K562 (cell line): ENCODE results near the gene IGIP. TPM values are rescaled to one million over a fixed set of nuclear protein-coding genes. Genes with fewer than 3 reads are reported as not detected.

ENCODE experiments used
- ATAC-seq: fragments of 200-7000 bp; cut with Tn5 transposase; 3 replicates; pipeline ENCODE4 v1.9.1; 2020; ENCODE audit warnings: moderate library complexity
- BruUV-seq: library from RNA; stranded (reverse); fragments of 400-500 nt; replicated peaks from 2 replicates; lab custom pipeline; 2021; lab: Mats Ljungman, UMichigan
- CTCF ChIA-PET: fragments of 300-600 bp; formaldehyde crosslinking; extraction: SDS; loops from one replicate; lab custom pipeline; 2021; ENCODE audit warnings: low intra/inter-chr PET ratio; lab: Yijun Ruan, JAX
- POLR2A ChIA-PET: fragments of 300-600, 350-650 bp; sonication (Branson Sonifier 250); formaldehyde crosslinking; extraction: SDS; loops from one replicate; lab custom pipeline; 2021; ENCODE audit warnings: antibody characterized with exemption, inconsistent platforms; lab: Yijun Ruan, JAX
- DNase-seq, 4 experiments: peaks; one replicate each; pipeline versions ENCODE4 v3.0.0 to v3.0.0-alpha.2; 2011 to 2018; ENCODE audit warnings: low spot score in 3 of 4, mixed read lengths in 3 of 4; ENCODE audit errors: extremely low read depth in 1 of 4
- FAIRE-seq: peaks from 2 replicates; lab custom pipeline; 2011; peaks lifted over from hg19 to GRCh38; lab: Jason Lieb, UNC
- H2AFZ ChIP-seq: 2 replicates; pipeline ENCODE4 v1.6.0; 2011; ENCODE audit warnings: low read depth, low read length, control low read depth, inconsistent platforms
- H3K27ac ChIP-seq: fragments of 200-600 bp; 3 replicates; pipeline ENCODE4 v1.8.0; 2011; ENCODE audit warnings: low read depth, mild to moderate bottlenecking, control low read depth, inconsistent platforms, low read length, moderate library complexity, mixed read lengths; ENCODE audit errors: extremely low read depth
- H3K27me3 ChIP-seq, 2 experiments: fragments of 300-600 bp in 1 of 2; 2 replicates in 1 of 2; 3 replicates in 1 of 2; pipeline versions ENCODE4 v1.6.0 to v1.8.0; 2011; ENCODE audit warnings: inconsistent platforms in 2 of 2, low read length in 2 of 2, mild to moderate bottlenecking in 1 of 2, mixed read lengths in 1 of 2, moderate library complexity in 1 of 2; ENCODE audit not compliant: control insufficient read depth in 2 of 2, insufficient read depth in 2 of 2
- H3K36me3 ChIP-seq: fragments of 300-600 bp; 3 replicates; pipeline ENCODE4 v1.8.0; 2011; ENCODE audit warnings: mild to moderate bottlenecking, low read length, inconsistent platforms; ENCODE audit not compliant: control insufficient read depth, insufficient read depth
- H3K4me1 ChIP-seq, 2 experiments: fragments of 200-600 bp in 1 of 2; replicated peaks in 1 of 2; 2 replicates in 1 of 2; 3 replicates in 1 of 2; pipeline versions ENCODE4 v1.5.1 to v1.8.0; 2011; ENCODE audit warnings: inconsistent platforms in 2 of 2, low read length in 2 of 2, mild to moderate bottlenecking in 1 of 2, mixed read lengths in 1 of 2, moderate library complexity in 1 of 2; ENCODE audit not compliant: control insufficient read depth in 2 of 2, insufficient read depth in 2 of 2
- H3K4me2 ChIP-seq: 2 replicates; pipeline ENCODE4 v1.6.1; 2011; ENCODE audit warnings: low read length, control low read depth, inconsistent platforms, mixed read lengths; ENCODE audit not compliant: insufficient read depth
- H3K4me3 ChIP-seq: fragments of 200-600 bp; sonication (generic), shearing (Covaris generic); 2 replicates; pipeline ENCODE4 v1.5.1; 2016; ENCODE audit warnings: control low read depth, inconsistent platforms
- H3K79me2 ChIP-seq: fragments of 200-600 bp; 3 replicates; pipeline ENCODE4 v1.8.0; 2011; ENCODE audit warnings: low read length, inconsistent platforms; ENCODE audit not compliant: control insufficient read depth, insufficient read depth
- H3K9ac ChIP-seq, 2 experiments: 2 replicates each; pipeline versions ENCODE4 v1.6.0 to v1.6.1; 2011; ENCODE audit warnings: low read depth in 2 of 2, low read length in 2 of 2, control low read depth in 1 of 2, inconsistent platforms in 1 of 2, mild to moderate bottlenecking in 1 of 2, mixed read lengths in 1 of 2; ENCODE audit not compliant: insufficient read depth in 1 of 2
- H3K9me1 ChIP-seq: one replicate; pipeline ENCODE4 v1.6.0; 2011; ENCODE audit warnings: inconsistent platforms, mild to moderate bottlenecking, low read length, moderate library complexity; ENCODE audit not compliant: control insufficient read depth, insufficient read depth
- H3K9me3 ChIP-seq: replicated peaks from 2 replicates; pipeline ENCODE4 v1.5.1; 2011; ENCODE audit warnings: low read depth, low read length, inconsistent platforms; ENCODE audit not compliant: control insufficient read depth, insufficient read depth
- H4K20me1 ChIP-seq: replicated peaks from 2 replicates; pipeline ENCODE4 v1.6.1; 2011; ENCODE audit warnings: low read length, inconsistent platforms, mixed read lengths; ENCODE audit not compliant: control insufficient read depth, insufficient read depth
- ATF1 ChIP-seq, 2 experiments: fragments of 450-650 bp in 1 of 2; IDR thresholded peaks; 2 replicates each; pipeline ENCODE4 v1.6.1; 2016; ENCODE audit warnings: missing compliant biosample characterization in 1 of 2, missing genetic modification characterization in 1 of 2
- BHLHE40 ChIP-seq: IDR thresholded peaks from 2 replicates; pipeline ENCODE4 v1.6.1; 2011; ENCODE audit warnings: low read length, improper control_type of control experiment
- FIP1L1 ChIP-seq: fragments of 200-400 bp; formaldehyde crosslinking; IDR thresholded peaks from 2 replicates; pipeline ENCODE4 v1.6.1; 2018; ENCODE audit warnings: mild to moderate bottlenecking, low read depth, low read length; ENCODE audit not compliant: poor library complexity, severe bottlenecking
- JUND ChIP-seq, 2 experiments: IDR thresholded peaks; 2 replicates in 1 of 2; 3 replicates in 1 of 2; pipeline ENCODE4 v1.6.1; 2011; ENCODE audit warnings: borderline replicate concordance in 2 of 2, low read depth in 2 of 2, low read length in 2 of 2, improper control_type of control experiment in 1 of 2, missing biosample characterization in 1 of 2, missing genetic modification characterization in 1 of 2, missing genetic modification reagents in 1 of 2
- L3MBTL2 ChIP-seq: fragments of 450-650 bp; IDR thresholded peaks from 2 replicates; pipeline ENCODE4 v1.6.1; 2016; ENCODE audit warnings: mild to moderate bottlenecking, moderate library complexity
- MBD2 ChIP-seq: sonication (generic); IDR thresholded peaks from 2 replicates; pipeline ENCODE4 v1.6.1; 2016; ENCODE audit warnings: low read depth, borderline replicate concordance
- PHB ChIP-seq: fragments of 250-450 bp; sonication (Bioruptor Pico); IDR thresholded peaks from 2 replicates; pipeline ENCODE4 v1.5.0; 2021
- SAP30 ChIP-seq: fragments of 200-600 bp; sonication (generic); IDR thresholded peaks from 2 replicates; pipeline ENCODE4 v1.6.1; 2012; ENCODE audit warnings: borderline replicate concordance, low read depth, mild to moderate bottlenecking, moderate library complexity, low read length, control low read depth, inconsistent platforms; ENCODE audit not compliant: insufficient read depth, poor library complexity, severe bottlenecking
- SMARCA4 ChIP-seq: fragments of 450-650 bp; IDR thresholded peaks from 2 replicates; pipeline ENCODE4 v1.6.1; 2016
- TAF1 ChIP-seq: IDR thresholded peaks from 2 replicates; pipeline ENCODE4 v1.6.1; 2011; ENCODE audit warnings: mild to moderate bottlenecking, low read length, moderate library complexity; ENCODE audit not compliant: insufficient read depth, control insufficient read depth, severe bottlenecking; ENCODE audit errors: extremely low read depth
- TCF7L2 ChIP-seq: fragments of 150-350 bp; IDR thresholded peaks from 2 replicates; pipeline ENCODE4 v1.6.1; 2016; ENCODE audit warnings: low read depth, mild to moderate bottlenecking, low read length, moderate library complexity
- ZBTB1 ChIP-seq: sonication (generic); formaldehyde crosslinking; IDR thresholded peaks from 2 replicates; pipeline ENCODE4 v1.8.1; 2023; ENCODE audit warnings: missing genetic modification reagents, low read depth, mild to moderate bottlenecking, borderline replicate concordance
- ZNF224 ChIP-seq: sonication (generic); formaldehyde crosslinking; IDR thresholded peaks from 2 replicates; pipeline ENCODE4 v1.8.0; 2022; ENCODE audit warnings: mild to moderate bottlenecking, missing genetic modification reagents
- ZNF263 ChIP-seq: sonication (generic); formaldehyde crosslinking; IDR thresholded peaks from 2 replicates; pipeline ENCODE4 v1.8.0; 2022; ENCODE audit warnings: mild to moderate bottlenecking, missing genetic modification reagents, borderline replicate concordance
- WGBS: fragments of 100-300 bp; shearing (Covaris generic); methylation state at CpG from one replicate; pipeline ENCODE4 v1.1.6; 2016; ENCODE audit warnings: low coverage, mixed read lengths; ENCODE audit not compliant: insufficient coverage; ENCODE audit errors: missing lambda C conversion rate; 5-methylcytosine and 5-hydroxymethylcytosine counted together
- in situ Hi-C: fragments of 300-500 bp; cut with MboI; formaldehyde crosslinking; loops from 4 replicates; pipeline ENCODE4 v1.15.0; 2018; ENCODE audit warnings: inconsistent platforms, mixed read lengths
- intact Hi-C: fragments of 100-400 bp; cut with micrococcal nuclease; formaldehyde crosslinking; loops from 2 replicates; pipeline ENCODE4 v1.14.2; 2022
- polyA plus RNA-seq, 8 experiments: library from polyadenylated mRNA; depleted of rRNA in 4 of 8; stranded (reverse) in 5 of 8; unstranded in 3 of 8; fragments of >200 nt; fragmentation: Nextera tagmentation in 2 of 8; fragmentation: Illumina TruSeq in 1 of 8; extraction: Ambion mirVana in 2 of 8; extraction: Trizol in 1 of 8; gene quantifications; 2 replicates each; pipeline versions ENCODE4 v1.2.1 to v1.2.3, GENCODE V29; 2011 to 2014; ENCODE audit warnings: inconsistent platforms in 1 of 8, missing spikeins in 1 of 8
- total RNA-seq, 7 experiments: library from RNA; depleted of rRNA in 6 of 7; stranded (reverse); fragments of >200 nt in 6 of 7; fragmentation: Illumina TruSeq in 2 of 7; extraction: Trizol in 2 of 7; gene quantifications; 2 replicates each; pipeline versions ENCODE4 v1.2.1 to v1.2.3, GENCODE V29; 2011 to 2021; ENCODE audit warnings: low replicate concordance in 1 of 7
- TF ChIP-seq, protein P1 (sequence below), 2 experiments: fragments of 250-450 bp in 1 of 2; fragments of 450-650 bp in 1 of 2; sonication (Bioruptor Pico) in 1 of 2; IDR thresholded peaks; 2 replicates each; pipeline versions ENCODE4 v1.6.1 to v1.8.0; 2016 to 2021; ENCODE audit warnings: mild to moderate bottlenecking in 2 of 2, moderate library complexity in 2 of 2, missing compliant biosample characterization in 1 of 2, missing genetic modification characterization in 1 of 2
- TF ChIP-seq, protein P2 (sequence below), 3 experiments: fragments of 200-800 bp in 1 of 3; sonication (Bioruptor generic) in 1 of 3; sonication (generic) in 1 of 3; formaldehyde crosslinking in 1 of 3; IDR thresholded peaks; 2 replicates each; pipeline versions ENCODE4 v1.6.1 to v1.8.0; 2016 to 2022; ENCODE audit warnings: mild to moderate bottlenecking in 2 of 3, missing compliant biosample characterization in 2 of 3, missing genetic modification characterization in 2 of 3, missing genetic modification reagents in 1 of 3

Gene IGIP
- total and polyA plus RNA-seq, 9 of the 15 experiments (the other 6 are each of a cell fraction or from before 2014, with no cell fraction given) = 0.52 to 1.6 (median 1.2) TPM

DNA sequence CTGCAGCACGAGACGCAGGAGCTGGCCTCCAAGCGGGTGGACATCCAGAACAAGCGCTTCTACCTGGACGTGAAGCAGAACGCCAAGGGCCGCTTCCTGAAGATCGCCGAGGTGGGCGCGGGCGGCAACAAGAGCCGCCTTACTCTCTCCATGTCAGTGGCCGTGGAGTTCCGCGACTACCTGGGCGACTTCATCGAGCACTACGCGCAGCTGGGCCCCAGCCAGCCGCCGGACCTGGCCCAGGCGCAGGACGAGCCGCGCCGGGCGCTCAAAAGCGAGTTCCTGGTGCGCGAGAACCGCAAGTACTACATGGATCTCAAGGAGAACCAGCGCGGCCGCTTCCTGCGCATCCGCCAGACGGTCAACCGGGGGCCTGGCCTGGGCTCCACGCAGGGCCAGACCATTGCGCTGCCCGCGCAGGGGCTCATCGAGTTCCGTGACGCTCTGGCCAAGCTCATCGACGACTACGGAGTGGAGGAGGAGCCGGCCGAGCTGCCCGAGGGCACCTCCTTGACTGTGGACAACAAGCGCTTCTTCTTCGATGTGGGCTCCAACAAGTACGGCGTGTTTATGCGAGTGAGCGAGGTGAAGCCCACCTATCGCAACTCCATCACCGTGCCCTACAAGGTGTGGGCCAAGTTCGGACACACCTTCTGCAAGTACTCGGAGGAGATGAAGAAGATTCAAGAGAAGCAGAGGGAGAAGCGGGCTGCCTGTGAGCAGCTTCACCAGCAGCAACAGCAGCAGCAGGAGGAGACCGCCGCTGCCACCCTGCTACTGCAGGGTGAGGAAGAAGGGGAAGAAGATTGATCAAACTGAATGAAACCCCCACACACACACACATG lies 11.2 kb upstream of the IGIP start:
- intact Hi-C loops = loop anchor here (10.0 kb wide), 2 partner anchors 600 to 1500 kb away; partner anchors contain the start of gene DIAPH1
- CTCF ChIA-PET = interaction anchor here (1.2 kb wide), 1 partner anchor 42 kb away, joined by 3 read pairs; no protein-coding TSS in a partner anchor
- Histone ChIP-seq H2AFZ (peak overlapping the region; percentile 80), H3K27ac (peak overlapping the region; percentile 78), H3K9me1 (no peaks in the 10 kb centered on the region), H3K36me3 (no peaks in the 10 kb centered on the region; the same call in 2 of the 3 replicates), H3K9ac (peak overlapping the region; percentile 74 to 94), H3K4me2 (peak overlapping the region; percentile 96), H3K27me3 (no peaks in the 10 kb centered on the region), H3K4me3 (peak overlapping the region; percentile 65), H3K9me3 (no peaks in the 10 kb centered on the region), H3K79me2 (peaks cover 82% of the 10 kb centered on the region), H4K20me1 (peaks cover 6% of the 10 kb centered on the region; the same call in 1 of the 2 replicates), H3K4me1 (peaks cover 28 to 30% of the 10 kb centered on the region in 2 experiments)
- ATAC-seq (peak; percentile 44), FAIRE-seq (peak; percentile 37), DNase-seq (peak; percentile 39 to 65 (median 46))
- WGBS = 2% methylated on average over 58 of the region's 65 CpGs
- in situ Hi-C loops = no loop called here
- BruUV-seq = no TSS peak
- POLR2A ChIA-PET = interaction anchor here (0.6 to 1.9 kb wide), 6 partner anchors 9 to 462 kb away, joined by 3 to 6 read pairs (median 3); no protein-coding TSS in a partner anchor
- TF ChIP-seq, protein P1, sequence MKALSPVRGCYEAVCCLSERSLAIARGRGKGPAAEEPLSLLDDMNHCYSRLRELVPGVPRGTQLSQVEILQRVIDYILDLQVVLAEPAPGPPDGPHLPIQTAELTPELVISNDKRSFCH (CRISPR knock-in tag; IDR thresholded peaks at IDR 0.05) = no peak
- TF ChIP-seq, protein P1 (tag; IDR thresholded peaks at IDR 0.05) = peak; percentile 49; the same call in 1 of the 2 replicates
- TF ChIP-seq L3MBTL2 = 0 out of 2 replicates have a peak, but pooled peaks have one; percentile 22
- peak; percentile 25 for TF ChIP-seq TAF1
- peak; percentile 65 for TF ChIP-seq SAP30
- TF ChIP-seq ATF1 (CRISPR knock-in tag; IDR thresholded peaks at IDR 0.05) = no peak
- peak; percentile 51 for TF ChIP-seq ATF1 (tag; IDR thresholded peaks at IDR 0.05)
- TF ChIP-seq TCF7L2 = peak; percentile 53; the same call in 1 of the 2 replicates
- 0 out of 2 replicates have a peak, but pooled peaks have one; percentile 29 for TF ChIP-seq ZNF263 (CRISPR knock-in tag)
- TF ChIP-seq BHLHE40 = 0 out of 2 replicates have a peak, but pooled peaks have one; percentile 4
- no peak for TF ChIP-seq JUND (IDR thresholded peaks at IDR 0.05; ENCODE audit: borderline replicate concordance, low read depth, low read length)
- TF ChIP-seq JUND (tag; IDR thresholded peaks at IDR 0.05; ENCODE audit: borderline replicate concordance, low read depth, low read length) = 0 out of 3 replicates have a peak, but pooled peaks have one; percentile 15
- TF ChIP-seq PHB (CRISPR knock-in tag) = 0 out of 2 replicates have a peak, but pooled peaks have one; percentile 46
- 0 out of 2 replicates have a peak, but pooled peaks have one; percentile 33 for TF ChIP-seq MBD2
- TF ChIP-seq ZBTB1 (CRISPR knock-in tag) = 0 out of 2 replicates have a peak, but pooled peaks have one; percentile 13
- no peak for TF ChIP-seq ZNF224 (CRISPR knock-in tag)
- peak; percentile 31 for TF ChIP-seq FIP1L1
- 0 out of 2 replicates have a peak, but pooled peaks have one; percentile 13 for TF ChIP-seq SMARCA4
- TF ChIP-seq, protein P2, sequence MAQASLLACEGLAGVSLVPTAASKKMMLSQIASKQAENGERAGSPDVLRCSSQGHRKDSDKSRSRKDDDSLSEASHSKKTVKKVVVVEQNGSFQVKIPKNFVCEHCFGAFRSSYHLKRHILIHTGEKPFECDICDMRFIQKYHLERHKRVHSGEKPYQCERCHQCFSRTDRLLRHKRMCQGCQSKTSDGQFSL (CRISPR knock-in tag; IDR thresholded peaks at IDR 0.05) = 0 out of 2 replicates have a peak, but pooled peaks have one; percentile 26
- TF ChIP-seq, protein P2 (tag; IDR thresholded peaks at IDR 0.05) = no peak
